DMS 273 treated with DMSO at 0.1 percent for 48 hours (cell line): Measurements from ENCODE around the gene ANKRD44.
"Not testable (repeated sequence)": the region's sequence is repeated elsewhere in the genome, so short reads cannot be mapped to it uniquely, and the experiment has no call there.

ENCODE experiments used
- DNase-seq: peaks from one replicate; lab custom pipeline; 2025; lab: John Stamatoyannopoulos, UW

Gene ANKRD44

GRCh38 chr2:197287596-197287932 lies 23.0 kb downstream of the ANKRD44 start:
- not testable (repeated sequence) for DNase-seq

- no peak for DNase-seq
Observed at GRCh38 chr2:197286805-197287595, 23.6 kb downstream of the ANKRD44 start.

- DNase-seq = no peak
Observed at GRCh38 chr2:197285361-197285760, 25.2 kb downstream of the ANKRD44 start.

- DNase-seq = no peak
Observed at GRCh38 chr2:197284956-197285355, 25.6 kb downstream of the ANKRD44 start.

- DNase-seq = no peak
Observed at GRCh38 chr2:197281421-197281820, 29.2 kb downstream of the ANKRD44 start.

GRCh38 chr2:197280015-197280702 lies 30.4 kb downstream of the ANKRD44 start:
- no peak for DNase-seq

- DNase-seq = no peak
Observed at GRCh38 chr2:197278799-197279763, 31.5 kb downstream of the ANKRD44 start.

GRCh38 chr2:197277794-197278193 lies 32.8 kb downstream of the ANKRD44 start:
- no peak for DNase-seq

GRCh38 chr2:197276156-197276555 lies 34.4 kb downstream of the ANKRD44 start:
- no peak for DNase-seq

GRCh38 chr2:197274937-197275336 lies 35.6 kb downstream of the ANKRD44 start:
- DNase-seq = no peak

- DNase-seq = no peak
Observed at GRCh38 chr2:197274349-197274748, 36.2 kb downstream of the ANKRD44 start.

GRCh38 chr2:197273485-197273884 lies 37.1 kb downstream of the ANKRD44 start:
- DNase-seq = peak; percentile 79

GRCh38 chr2:197270601-197271000 lies 40.0 kb downstream of the ANKRD44 start:
- no peak for DNase-seq

GRCh38 chr2:197269815-197270214 lies 40.8 kb downstream of the ANKRD44 start:
- DNase-seq = no peak

GRCh38 chr2:197268786-197269584 lies 41.6 kb downstream of the ANKRD44 start:
- DNase-seq = no peak

- no peak for DNase-seq
Observed at GRCh38 chr2:197266477-197266876, 44.1 kb downstream of the ANKRD44 start.

GRCh38 chr2:197265924-197266323 lies 44.7 kb downstream of the ANKRD44 start:
- DNase-seq = no peak

- no peak for DNase-seq
Observed at GRCh38 chr2:197265036-197265435, 45.5 kb downstream of the ANKRD44 start.

GRCh38 chr2:197264332-197264731 lies 46.2 kb downstream of the ANKRD44 start:
- no peak for DNase-seq

- DNase-seq = no peak
Observed at GRCh38 chr2:197263077-197263476, 47.5 kb downstream of the ANKRD44 start.

GRCh38 chr2:197261808-197262226 lies 48.8 kb downstream of the ANKRD44 start:
- no peak for DNase-seq
